Urothelium cell line (cell line): Measurements from ENCODE around the gene PLCH1.

Experiments
- DNase-seq: peaks from one replicate; pipeline ENCODE4 v3.0.0; 2011; ENCODE audit warnings: low spot score, mixed read lengths
- FAIRE-seq: peaks from 2 replicates; lab custom pipeline; 2011; peaks lifted over from hg19 to GRCh38; lab: Jason Lieb, UNC

Gene PLCH1

DNA sequence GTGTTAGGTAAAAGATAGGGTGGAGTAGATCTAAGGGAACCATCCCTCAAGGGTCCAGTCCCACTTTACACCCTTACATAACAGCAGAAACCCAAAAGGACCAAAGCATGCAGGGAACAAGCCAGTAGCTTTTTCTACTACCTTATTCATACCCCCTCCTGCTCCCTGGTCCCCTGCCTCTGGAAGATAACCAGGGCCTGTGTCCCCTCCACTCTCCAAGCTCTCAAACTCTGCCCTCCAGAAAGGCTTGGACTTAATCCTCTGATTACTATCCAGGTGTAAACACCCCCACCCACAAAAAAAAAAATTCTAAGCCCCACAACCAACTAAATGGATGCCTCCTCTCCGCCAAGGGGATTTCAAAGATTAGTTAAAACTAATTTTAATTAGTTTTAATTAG lies 417.4 kb downstream of the PLCH1 start:
- no peak for DNase-seq
- FAIRE-seq = no peak

DNA sequence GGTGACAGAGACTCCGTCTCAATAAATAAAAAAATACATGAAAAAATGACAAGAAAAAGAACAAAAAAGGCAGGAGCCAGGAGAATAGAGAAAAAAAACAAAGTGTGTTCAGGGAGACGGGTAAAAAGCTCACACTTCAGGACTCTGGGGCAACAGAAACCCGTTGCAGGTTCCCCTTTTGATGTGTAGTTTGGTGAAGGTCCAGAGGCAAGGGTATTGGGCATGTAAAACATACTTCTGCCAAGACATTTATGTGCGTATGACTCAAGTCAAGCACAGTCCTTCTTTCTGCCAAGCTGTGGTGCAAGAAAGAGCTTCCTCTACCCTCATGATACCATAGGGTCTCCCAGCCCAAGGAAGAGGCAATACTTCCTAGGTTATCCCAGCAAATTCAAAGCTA lies 418.0 kb downstream of the PLCH1 start:
- FAIRE-seq (no peak), DNase-seq (no peak)

GRCh38 chr3:155326244-155326643 lies 418.6 kb downstream of the PLCH1 start:
- DNase-seq (no peak), FAIRE-seq (no peak)
